Stimulated activated CD4-positive, alpha-beta T cell treated with anti-CD3 and anti-CD28 coated beads, Interleukin-12 subunit alpha, Interleukin-12 subunit beta, amount 100 ng/mL, for 48 hours (primary cell): ENCODE results near the gene EPHB3.
"Not testable (repeated sequence)": the region's sequence is repeated elsewhere in the genome, so short reads cannot be mapped to it uniquely, and the experiment has no call there.

Source experiments
- DNase-seq, 3 donors: peaks; one replicate each; pipeline ENCODE4 v3.0.0-alpha.2; 2020; ENCODE audit warnings: low read depth in 2 of 3, low spot score in 1 of 3

Gene EPHB3

GRCh38 chr3:184597829-184598573, 36.4 kb downstream of the EPHB3 start:
- DNase-seq = no peak

- DNase-seq = no peak
Measured at GRCh38 chr3:184598574-184598927, 37.0 kb downstream of the EPHB3 start.

- DNase-seq = no peak
Measured at GRCh38 chr3:184599143-184599542, 37.6 kb downstream of the EPHB3 start.

- DNase-seq = no peak
Measured at GRCh38 chr3:184600685-184601377, 39.2 kb downstream of the EPHB3 start.

GRCh38 chr3:184601576-184602371, 40.2 kb downstream of the EPHB3 start:
- DNase-seq = no peak

- no peak for DNase-seq
Measured at GRCh38 chr3:184602372-184603150, 41.0 kb downstream of the EPHB3 start.

GRCh38 chr3:184603151-184604030, 41.8 kb downstream of the EPHB3 start:
- no peak for DNase-seq

GRCh38 chr3:184604039-184604601, 42.5 kb downstream of the EPHB3 start:
- no peak for DNase-seq

- DNase-seq = no peak
Measured at GRCh38 chr3:184604615-184605290, 43.2 kb downstream of the EPHB3 start.

- no peak for DNase-seq
Measured at GRCh38 chr3:184608209-184608608, 46.6 kb downstream of the EPHB3 start.

GRCh38 chr3:184609476-184610244, 48.1 kb downstream of the EPHB3 start:
- no peak for DNase-seq

- DNase-seq = no peak
Measured at GRCh38 chr3:184610245-184610871, 48.8 kb downstream of the EPHB3 start.

- no peak for DNase-seq
Measured at GRCh38 chr3:184611607-184612281, 50.2 kb downstream of the EPHB3 start.

- DNase-seq = no peak
Measured at GRCh38 chr3:184615396-184615795, 53.8 kb downstream of the EPHB3 start.

GRCh38 chr3:184616436-184616835, 54.9 kb downstream of the EPHB3 start:
- no peak for DNase-seq

- not testable (repeated sequence) for DNase-seq
Measured at GRCh38 chr3:184617306-184617705, 55.7 kb downstream of the EPHB3 start.

GRCh38 chr3:184618811-184619210, 57.2 kb downstream of the EPHB3 start:
- DNase-seq = no peak

GRCh38 chr3:184619369-184619768, 57.8 kb downstream of the EPHB3 start:
- no peak for DNase-seq
